K562 (cell line): ENCODE results near the gene CYP51A1. TPM values are rescaled to one million over a fixed set of nuclear protein-coding genes. Genes with fewer than 3 reads are reported as not detected.
A peak's percentile ranks its signal among the peaks of the same experiment; 100 is the strongest.

Experiments used
- ARID3A ChIP-seq: IDR thresholded peaks from 2 replicates; pipeline ENCODE4 v1.6.1; 2012; ENCODE audit warnings: low read depth, low read length, improper control_type of control experiment, borderline replicate concordance
- CCNT2 ChIP-seq: IDR thresholded peaks from 2 replicates; pipeline ENCODE4 v1.6.1; 2011; ENCODE audit warnings: borderline replicate concordance, low read depth, mild to moderate bottlenecking, moderate library complexity, mixed read lengths, low read length; ENCODE audit not compliant: insufficient read length; ENCODE audit errors: extremely low read depth
- CEBPB ChIP-seq: fragments of 450-650 bp; IDR thresholded peaks from 2 replicates; pipeline ENCODE4 v1.6.1; 2016; ENCODE audit warnings: missing genetic modification characterization, missing compliant biosample characterization
- CTBP1 ChIP-seq: fragments of 450-650 bp; IDR thresholded peaks from 2 replicates; pipeline ENCODE4 v1.6.1; 2016; ENCODE audit warnings: borderline replicate concordance
- ESRRA ChIP-seq: fragments of 450-650 bp; IDR thresholded peaks from 2 replicates; pipeline ENCODE4 v1.6.1; 2014; ENCODE audit warnings: low read depth, mild to moderate bottlenecking, moderate library complexity, borderline replicate concordance
- GABPA ChIP-seq: fragments of 200-800 bp; sonication (Bioruptor generic); conservative IDR thresholded peaks from 2 replicates; pipeline ENCODE4 v1.6.1; 2016; ENCODE audit warnings: low read depth, missing genetic modification characterization, missing compliant biosample characterization
- JUN ChIP-seq, 2 experiments: sonication (generic) in 1 of 2; formaldehyde crosslinking in 1 of 2; IDR thresholded peaks; 2 replicates each; pipeline versions ENCODE4 v1.6.1 to v1.8.0; 2012 to 2022; ENCODE audit warnings: borderline replicate concordance in 2 of 2, mild to moderate bottlenecking in 2 of 2, improper control_type of control experiment in 1 of 2, low read depth in 1 of 2, low read length in 1 of 2, missing genetic modification reagents in 1 of 2
- KLF6 ChIP-seq: fragments of 250-450 bp; sonication (Bioruptor Pico); IDR thresholded peaks from 2 replicates; pipeline ENCODE4 v1.4.0; 2020; ENCODE audit warnings: mild to moderate bottlenecking, moderate library complexity, borderline replicate concordance
- MCM3 ChIP-seq: fragments of 450-650 bp; IDR thresholded peaks from 2 replicates; pipeline ENCODE4 v1.6.1; 2016
- MECOM ChIP-seq: fragments of 250-450 bp; sonication (Bioruptor Pico); IDR thresholded peaks from 2 replicates; pipeline ENCODE4 v1.8.0; 2022; ENCODE audit warnings: inconsistent platforms
- MLLT1 ChIP-seq, 2 experiments: fragments of 450-650 bp; IDR thresholded peaks; 2 replicates each; pipeline ENCODE4 v1.6.1; 2016
- NCOA2 ChIP-seq, 2 experiments: fragments of 450-650 bp; IDR thresholded peaks; 2 replicates each; pipeline ENCODE4 v1.6.1; 2018; ENCODE audit warnings: mild to moderate bottlenecking in 2 of 2, moderate library complexity in 1 of 2; ENCODE audit not compliant: partially characterized antibody in 2 of 2
- SREBF1 ChIP-seq: fragments of 150-350 bp; IDR thresholded peaks from 2 replicates; pipeline ENCODE4 v1.6.1; 2014; ENCODE audit warnings: antibody characterized with exemption, low read depth, low read length, borderline replicate concordance
- U2AF1 ChIP-seq: fragments of 200-400 bp; formaldehyde crosslinking; optimal IDR thresholded peaks from 2 replicates; pipeline ENCODE3; 2017; ENCODE audit warnings: mild to moderate bottlenecking, low read depth, low read length, moderate library complexity
- ZNF592 ChIP-seq: fragments of 450-650 bp; IDR thresholded peaks from 2 replicates; pipeline ENCODE4 v1.6.1; 2017; ENCODE audit warnings: antibody characterized with exemption, mild to moderate bottlenecking
- polyA plus RNA-seq, 8 experiments: library from polyadenylated mRNA; depleted of rRNA in 4 of 8; stranded (reverse) in 5 of 8; unstranded in 3 of 8; fragments of >200 nt; fragmentation: Nextera tagmentation in 2 of 8; fragmentation: Illumina TruSeq in 1 of 8; extraction: Ambion mirVana in 2 of 8; extraction: Trizol in 1 of 8; gene quantifications; 2 replicates each; pipeline versions ENCODE4 v1.2.1 to v1.2.3, GENCODE V29; 2011 to 2014; ENCODE audit warnings: inconsistent platforms in 1 of 8, missing spikeins in 1 of 8
- total RNA-seq, 7 experiments: library from RNA; depleted of rRNA in 6 of 7; stranded (reverse); fragments of >200 nt in 6 of 7; fragmentation: Illumina TruSeq in 2 of 7; extraction: Trizol in 2 of 7; gene quantifications; 2 replicates each; pipeline versions ENCODE4 v1.2.1 to v1.2.3, GENCODE V29; 2011 to 2021; ENCODE audit warnings: low replicate concordance in 1 of 7
- TF ChIP-seq, protein P1 (sequence below): fragments of 450-650 bp; IDR thresholded peaks from 2 replicates; pipeline ENCODE4 v1.7.1; 2018; ENCODE audit warnings: mild to moderate bottlenecking, low read depth; ENCODE audit not compliant: partially characterized antibody

Gene CYP51A1
- total and polyA plus RNA-seq, 9 of the 15 experiments (the other 6 are each of a cell fraction or from before 2014, with no cell fraction given): 35.4 to 151 (median 80.3) TPM

- TF ChIP-seq GABPA (tag) (0 out of 2 replicates have a peak, but pooled peaks have one; percentile 22), MLLT1 (IDR thresholded peaks at IDR 0.05) (no peak), SREBF1 (no peak), KLF6 (no peak), U2AF1 (no peak), CTBP1 (peak; percentile 86), ARID3A (peak; percentile 69), ESRRA (no peak), CCNT2 (no peak), MECOM (CRISPR knock-in tag) (peak; percentile 93), CEBPB (peak; percentile 75), MCM3 (no peak), NCOA2 (IDR thresholded peaks at IDR 0.05; ENCODE audit: partially characterized antibody in 2 of 2) (peak in 1 of 2 experiments; percentile 42), JUN (IDR thresholded peaks at IDR 0.05; ENCODE audit: borderline replicate concordance, low read depth, low read length) (no peak), JUN (CRISPR knock-in tag; IDR thresholded peaks at IDR 0.05; ENCODE audit: borderline replicate concordance) (no peak), ZNF592 (no peak)
- TF ChIP-seq, protein P1, sequence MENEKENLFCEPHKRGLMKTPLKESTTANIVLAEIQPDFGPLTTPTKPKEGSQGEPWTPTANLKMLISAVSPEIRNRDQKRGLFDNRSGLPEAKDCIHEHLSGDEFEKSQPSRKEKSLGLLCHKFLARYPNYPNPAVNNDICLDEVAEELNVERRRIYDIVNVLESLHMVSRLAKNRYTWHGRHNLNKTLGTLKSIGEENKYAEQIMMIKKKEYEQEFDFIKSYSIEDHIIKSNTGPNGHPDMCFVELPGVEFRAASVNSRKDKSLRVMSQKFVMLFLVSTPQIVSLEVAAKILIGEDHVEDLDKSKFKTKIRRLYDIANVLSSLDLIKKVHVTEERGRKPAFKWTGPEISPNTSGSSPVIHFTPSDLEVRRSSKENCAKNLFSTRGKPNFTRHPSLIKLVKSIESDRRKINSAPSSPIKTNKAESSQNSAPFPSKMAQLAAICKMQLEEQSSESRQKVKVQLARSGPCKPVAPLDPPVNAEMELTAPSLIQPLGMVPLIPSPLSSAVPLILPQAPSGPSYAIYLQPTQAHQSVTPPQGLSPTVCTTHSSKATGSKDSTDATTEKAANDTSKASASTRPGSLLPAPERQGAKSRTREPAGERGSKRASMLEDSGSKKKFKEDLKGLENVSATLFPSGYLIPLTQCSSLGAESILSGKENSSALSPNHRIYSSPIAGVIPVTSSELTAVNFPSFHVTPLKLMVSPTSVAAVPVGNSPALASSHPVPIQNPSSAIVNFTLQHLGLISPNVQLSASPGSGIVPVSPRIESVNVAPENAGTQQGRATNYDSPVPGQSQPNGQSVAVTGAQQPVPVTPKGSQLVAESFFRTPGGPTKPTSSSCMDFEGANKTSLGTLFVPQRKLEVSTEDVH: no peak
Observed at GRCh38 chr7:92161271-92161670, 27.0 kb upstream of the CYP51A1 start (continued).
